KMS-11 (cell line): ENCODE data around the gene CCDC122.

Experiments used
- H2AFZ ChIP-seq: fragments of 200-600 bp; sonication (generic); 2 replicates; pipeline ENCODE4 v1.6.1; 2016; ENCODE audit warnings: antibody characterized with exemption, mixed run types, low read depth
- H3K27ac ChIP-seq: fragments of 200-600 bp; sonication (generic); 2 replicates; pipeline ENCODE4 v1.6.1; 2016; ENCODE audit warnings: mild to moderate bottlenecking, mixed run types
- H3K27me3 ChIP-seq: fragments of 200-600 bp; sonication (generic); 2 replicates; pipeline ENCODE4 v1.6.1; 2017; ENCODE audit warnings: mild to moderate bottlenecking, low read depth, mixed run types, moderate library complexity; ENCODE audit not compliant: insufficient read depth
- H3K36me3 ChIP-seq: fragments of 200-600 bp; sonication (generic); 2 replicates; pipeline ENCODE4 v1.6.1; 2017; ENCODE audit warnings: mild to moderate bottlenecking, mixed run types; ENCODE audit not compliant: insufficient read depth
- H3K4me1 ChIP-seq: fragments of 200-600 bp; sonication (generic); 2 replicates; pipeline ENCODE4 v1.6.1; 2016; ENCODE audit warnings: mild to moderate bottlenecking, low read depth, mixed run types; ENCODE audit not compliant: poor library complexity, severe bottlenecking
- H3K4me2 ChIP-seq: fragments of 200-600 bp; sonication (generic); 2 replicates; pipeline ENCODE4 v1.7.0; 2016; ENCODE audit warnings: mild to moderate bottlenecking, mixed run types
- H3K4me3 ChIP-seq: fragments of 200-600 bp; sonication (generic); IDR thresholded peaks from 2 replicates; pipeline ENCODE4 v1.6.1; 2017; ENCODE audit warnings: low read depth, low read length, mixed read lengths; ENCODE audit not compliant: insufficient read depth
- H3K79me2 ChIP-seq: fragments of 200-600 bp; sonication (generic); 2 replicates; pipeline ENCODE4 v1.6.1; 2016; ENCODE audit warnings: low read depth, mixed run types; ENCODE audit not compliant: insufficient read depth
- H3K9ac ChIP-seq: fragments of 200-600 bp; sonication (generic); 2 replicates; pipeline ENCODE4 v1.6.1; 2016; ENCODE audit warnings: mild to moderate bottlenecking, mixed run types
- H4K20me1 ChIP-seq: fragments of 200-600 bp; sonication (generic); 2 replicates; pipeline ENCODE4 v1.6.1; 2016; ENCODE audit warnings: mild to moderate bottlenecking, mixed run types; ENCODE audit not compliant: insufficient read depth
- TF ChIP-seq, protein P1 (sequence below): fragments of 200-600 bp; sonication (generic); conservative IDR thresholded peaks from 2 replicates; pipeline ENCODE4 v1.6.1; 2017; ENCODE audit warnings: low read depth, mild to moderate bottlenecking, antibody characterized with exemption, low read length, moderate library complexity, mixed read lengths

The CCDC122 gene

GRCh38 chr13:43797869-43798268 is 81.7 kb downstream of the CCDC122 start:
- Histone ChIP-seq H3K4me1 (no peaks in the 10 kb centered on the region), H4K20me1 (no peaks in the 10 kb centered on the region), H3K27me3 (no peaks in the 10 kb centered on the region), H3K36me3 (no peaks in the 10 kb centered on the region), H3K27ac (no peak overlapping the region), H2AFZ (no peak overlapping the region), H3K4me2 (no peak overlapping the region), H3K9ac (no peak overlapping the region), H3K79me2 (no peaks in the 10 kb centered on the region), H3K4me3 (no peak overlapping the region)
- TF ChIP-seq, protein P1, sequence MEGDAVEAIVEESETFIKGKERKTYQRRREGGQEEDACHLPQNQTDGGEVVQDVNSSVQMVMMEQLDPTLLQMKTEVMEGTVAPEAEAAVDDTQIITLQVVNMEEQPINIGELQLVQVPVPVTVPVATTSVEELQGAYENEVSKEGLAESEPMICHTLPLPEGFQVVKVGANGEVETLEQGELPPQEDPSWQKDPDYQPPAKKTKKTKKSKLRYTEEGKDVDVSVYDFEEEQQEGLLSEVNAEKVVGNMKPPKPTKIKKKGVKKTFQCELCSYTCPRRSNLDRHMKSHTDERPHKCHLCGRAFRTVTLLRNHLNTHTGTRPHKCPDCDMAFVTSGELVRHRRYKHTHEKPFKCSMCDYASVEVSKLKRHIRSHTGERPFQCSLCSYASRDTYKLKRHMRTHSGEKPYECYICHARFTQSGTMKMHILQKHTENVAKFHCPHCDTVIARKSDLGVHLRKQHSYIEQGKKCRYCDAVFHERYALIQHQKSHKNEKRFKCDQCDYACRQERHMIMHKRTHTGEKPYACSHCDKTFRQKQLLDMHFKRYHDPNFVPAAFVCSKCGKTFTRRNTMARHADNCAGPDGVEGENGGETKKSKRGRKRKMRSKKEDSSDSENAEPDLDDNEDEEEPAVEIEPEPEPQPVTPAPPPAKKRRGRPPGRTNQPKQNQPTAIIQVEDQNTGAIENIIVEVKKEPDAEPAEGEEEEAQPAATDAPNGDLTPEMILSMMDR, result no peak

- no peak overlapping the region for H3K9ac ChIP-seq
- H3K4me1 ChIP-seq, result no peaks in the 10 kb centered on the region
- no peaks in the 10 kb centered on the region for H3K79me2 ChIP-seq
- no peaks in the 10 kb centered on the region for H3K27me3 ChIP-seq
- H2AFZ ChIP-seq, result no peak overlapping the region
- H3K4me3 ChIP-seq, result no peak overlapping the region
- no peak overlapping the region for H3K4me2 ChIP-seq
- no peak overlapping the region for H3K27ac ChIP-seq
- no peaks in the 10 kb centered on the region for H4K20me1 ChIP-seq
- TF ChIP-seq, protein P1, result no peak
- no peaks in the 10 kb centered on the region for H3K36me3 ChIP-seq
Measured at GRCh38 chr13:43797159-43797558, 82.4 kb downstream of the CCDC122 start.

DNA sequence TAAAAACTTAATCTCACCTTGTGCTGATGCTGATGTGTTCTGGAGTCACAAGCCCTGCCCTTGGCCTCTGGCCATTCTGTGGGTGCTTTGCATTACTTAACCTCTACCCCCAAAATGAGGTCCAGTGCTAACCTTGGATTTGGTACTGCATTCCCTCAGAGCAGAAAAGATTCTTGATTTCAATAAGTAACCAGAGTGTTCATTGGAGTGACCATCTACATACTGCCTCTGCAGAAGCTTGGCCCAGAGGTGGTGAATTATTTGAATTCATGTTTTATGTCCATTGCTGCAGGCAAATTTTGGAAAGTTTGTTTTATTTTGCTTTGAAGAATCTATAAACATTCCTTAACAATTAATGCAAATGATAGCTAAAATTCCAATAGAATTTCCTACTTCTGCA is 85.1 kb downstream of the CCDC122 start:
- Histone ChIP-seq H3K4me3 (no peak overlapping the region), H3K79me2 (no peaks in the 10 kb centered on the region), H3K27me3 (no peaks in the 10 kb centered on the region), H3K9ac (no peak overlapping the region), H3K4me1 (no peaks in the 10 kb centered on the region), H3K36me3 (no peaks in the 10 kb centered on the region), H2AFZ (no peak overlapping the region), H3K27ac (no peak overlapping the region), H3K4me2 (no peak overlapping the region), H4K20me1 (no peaks in the 10 kb centered on the region)
- TF ChIP-seq, protein P1, result no peak

DNA sequence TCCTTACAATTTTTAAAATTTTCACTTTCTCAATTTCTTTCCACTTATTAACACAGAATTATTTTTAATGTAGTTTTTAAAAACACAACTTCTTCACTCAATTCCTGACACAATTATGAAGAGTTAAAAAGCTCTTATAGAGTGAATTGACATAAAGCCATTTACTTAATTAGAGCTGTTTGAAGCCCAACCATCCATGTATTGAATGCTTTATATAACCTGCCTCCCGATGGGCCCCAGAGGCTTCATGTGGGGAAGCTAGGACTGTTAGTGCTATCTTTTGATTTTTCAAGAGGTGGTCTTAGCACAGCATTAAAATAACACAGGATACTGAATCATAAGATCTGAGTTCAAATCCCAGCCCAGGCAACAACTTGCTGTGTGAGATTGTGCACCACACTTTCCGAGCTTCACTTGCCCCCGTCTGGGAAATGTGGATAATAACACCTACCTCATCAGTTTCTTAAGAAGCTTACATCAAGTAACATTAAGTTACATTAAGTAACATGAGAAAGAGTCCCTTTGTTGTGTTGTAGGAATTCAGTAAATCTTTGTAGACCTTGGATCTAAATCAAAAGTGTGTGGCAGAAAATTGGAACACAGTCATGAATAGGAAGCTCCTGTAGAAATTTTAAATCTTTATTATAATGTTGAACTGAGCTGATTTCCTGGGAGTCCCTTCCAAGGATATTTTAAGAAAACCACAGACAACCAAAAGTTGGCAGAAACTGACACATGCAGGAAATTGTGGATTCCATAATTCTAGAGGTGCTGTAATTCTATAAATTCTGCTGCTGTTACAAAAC is 87.3 kb downstream of the CCDC122 start:
- Histone ChIP-seq H3K9ac (no peak overlapping the region), H3K27ac (no peak overlapping the region), H3K4me3 (no peak overlapping the region), H3K36me3 (no peaks in the 10 kb centered on the region), H4K20me1 (no peaks in the 10 kb centered on the region), H3K27me3 (no peaks in the 10 kb centered on the region), H3K4me2 (no peak overlapping the region), H3K79me2 (no peaks in the 10 kb centered on the region), H2AFZ (no peak overlapping the region), H3K4me1 (no peaks in the 10 kb centered on the region)
- TF ChIP-seq, protein P1, result no peak
